K562 (cell line): ENCODE data around the gene CNKSR1. TPM values are rescaled to one million over a fixed set of nuclear protein-coding genes. Genes with fewer than 3 reads are reported as not detected.
A peak's percentile ranks its signal among the peaks of the same experiment; 100 is the strongest.

Experiments
- ARID3B ChIP-seq: fragments of 250-450 bp; sonication (Bioruptor Pico); IDR thresholded peaks from 2 replicates; pipeline ENCODE4 v1.4.0; 2020; ENCODE audit warnings: borderline replicate concordance
- CBFB ChIP-seq: sonication (generic); formaldehyde crosslinking; IDR thresholded peaks from 2 replicates; pipeline ENCODE4 v1.4.0; 2020; ENCODE audit warnings: mild to moderate bottlenecking, missing genetic modification reagents
- FOSL1 ChIP-seq: fragments of 200-800 bp; sonication (Bioruptor generic); conservative IDR thresholded peaks from 2 replicates; pipeline ENCODE4 v1.6.1; 2016; ENCODE audit warnings: missing genetic modification characterization, missing compliant biosample characterization
- HNRNPL ChIP-seq: fragments of 200-400 bp; formaldehyde crosslinking; IDR thresholded peaks from 2 replicates; pipeline ENCODE4 v1.6.1; 2017; ENCODE audit warnings: low read depth, mild to moderate bottlenecking, low read length
- KLF6 ChIP-seq: fragments of 250-450 bp; sonication (Bioruptor Pico); IDR thresholded peaks from 2 replicates; pipeline ENCODE4 v1.4.0; 2020; ENCODE audit warnings: mild to moderate bottlenecking, moderate library complexity, borderline replicate concordance
- MAX ChIP-seq: sonication (generic); formaldehyde crosslinking; IDR thresholded peaks from 2 replicates; pipeline ENCODE4 v1.9.0; 2022; ENCODE audit warnings: mild to moderate bottlenecking, missing genetic modification reagents
- MNT ChIP-seq, 2 experiments: fragments of 450-650 bp; conservative IDR thresholded peaks; 2 replicates each; pipeline ENCODE4 v1.6.1; 2017; ENCODE audit warnings: mild to moderate bottlenecking in 2 of 2, moderate library complexity in 2 of 2
- NR2C2 ChIP-seq, 2 experiments: fragments of 200-800 bp in 1 of 2; sonication (Bioruptor generic) in 1 of 2; sonication (generic) in 1 of 2; formaldehyde crosslinking in 1 of 2; IDR thresholded peaks; 2 replicates each; pipeline versions ENCODE4 v1.6.1 to v1.8.0; 2016 to 2022; ENCODE audit warnings: mild to moderate bottlenecking in 1 of 2, missing compliant biosample characterization in 1 of 2, missing genetic modification characterization in 1 of 2, missing genetic modification reagents in 1 of 2
- RBM14 ChIP-seq: fragments of 200-400 bp; formaldehyde crosslinking; IDR thresholded peaks from 2 replicates; pipeline ENCODE4 v1.6.1; 2018; ENCODE audit warnings: low read depth, mild to moderate bottlenecking, low read length, moderate library complexity, borderline replicate concordance; ENCODE audit not compliant: insufficient read depth
- RFX1 ChIP-seq: fragments of 450-650 bp; IDR thresholded peaks from 2 replicates; pipeline ENCODE4 v1.6.1; 2016; ENCODE audit warnings: mild to moderate bottlenecking, moderate library complexity
- SAFB2 ChIP-seq: fragments of 200-400 bp; formaldehyde crosslinking; IDR thresholded peaks from 2 replicates; pipeline ENCODE4 v1.6.1; 2018; ENCODE audit warnings: borderline replicate concordance, low read length, low read depth, moderate library complexity; ENCODE audit not compliant: severe bottlenecking
- SIN3A ChIP-seq, 2 experiments: fragments of 150-350 bp in 1 of 2; IDR thresholded peaks; 2 replicates each; pipeline ENCODE4 v1.6.1; 2011 to 2016; ENCODE audit warnings: borderline replicate concordance in 2 of 2, low read depth in 2 of 2, low read length in 2 of 2, mild to moderate bottlenecking in 2 of 2, moderate library complexity in 2 of 2; ENCODE audit not compliant: control insufficient read depth in 1 of 2
- YY1 ChIP-seq, 3 experiments: IDR thresholded peaks; 2 replicates each; pipeline ENCODE4 v1.6.1; 2011; ENCODE audit warnings: low read length in 2 of 3, mild to moderate bottlenecking in 2 of 3, moderate library complexity in 2 of 3, borderline replicate concordance in 1 of 3, control low read depth in 1 of 3, low read depth in 1 of 3; ENCODE audit not compliant: insufficient read depth in 3 of 3, insufficient replicate concordance in 2 of 3, control insufficient read depth in 1 of 3, insufficient read length in 1 of 3; ENCODE audit errors: extremely low read depth in 1 of 3
- ZNF277 ChIP-seq: fragments of 250-450 bp; sonication (Bioruptor Pico); IDR thresholded peaks from 2 replicates; pipeline ENCODE4 v1.8.0; 2022; ENCODE audit warnings: inconsistent platforms, mild to moderate bottlenecking, moderate library complexity, borderline replicate concordance
- ZNF639 ChIP-seq, 2 experiments: fragments of 200-800 bp in 1 of 2; sonication (Bioruptor generic) in 1 of 2; sonication (generic) in 1 of 2; formaldehyde crosslinking in 1 of 2; IDR thresholded peaks in 1 of 2; conservative IDR thresholded peaks in 1 of 2; 2 replicates each; pipeline versions ENCODE4 v1.5.0 to v1.6.1; 2016 to 2020; ENCODE audit warnings: missing compliant biosample characterization in 1 of 2, missing genetic modification characterization in 1 of 2, missing genetic modification reagents in 1 of 2
- polyA plus RNA-seq, 8 experiments: library from polyadenylated mRNA; depleted of rRNA in 4 of 8; stranded (reverse) in 5 of 8; unstranded in 3 of 8; fragments of >200 nt; fragmentation: Nextera tagmentation in 2 of 8; fragmentation: Illumina TruSeq in 1 of 8; extraction: Ambion mirVana in 2 of 8; extraction: Trizol in 1 of 8; gene quantifications; 2 replicates each; pipeline versions ENCODE4 v1.2.1 to v1.2.3, GENCODE V29; 2011 to 2014; ENCODE audit warnings: inconsistent platforms in 1 of 8, missing spikeins in 1 of 8
- total RNA-seq, 7 experiments: library from RNA; depleted of rRNA in 6 of 7; stranded (reverse); fragments of >200 nt in 6 of 7; fragmentation: Illumina TruSeq in 2 of 7; extraction: Trizol in 2 of 7; gene quantifications; 2 replicates each; pipeline versions ENCODE4 v1.2.1 to v1.2.3, GENCODE V29; 2011 to 2021; ENCODE audit warnings: low replicate concordance in 1 of 7

The CNKSR1 gene
- total and polyA plus RNA-seq, 9 of the 15 experiments (the other 6 are each of a cell fraction or from before 2014, with no cell fraction given) = 0.03 to 2.8 (median 1.1) TPM

GRCh38 chr1:26233903-26234643, 56.8 kb downstream of the CNKSR1 start, which contains the start of gene CEP85 (continued):
- TF ChIP-seq ARID3B (CRISPR knock-in tag) (0 out of 2 replicates have a peak, but pooled peaks have one; percentile 62), ZNF277 (CRISPR knock-in tag) (no peak), MAX (CRISPR knock-in tag) (peak; percentile 86), RFX1 (no peak), HNRNPL (no peak), KLF6 (CRISPR knock-in tag) (peak; percentile 85; the same call in 1 of the 2 replicates), CBFB (peak; percentile 69; the same call in 1 of the 2 replicates), YY1 (IDR thresholded peaks at IDR 0.05; ENCODE audit: borderline replicate concordance in 1 of 3, control insufficient read depth in 1 of 3, extremely low read depth in 1 of 3, insufficient read depth in 3 of 3, insufficient read length in 1 of 3, insufficient replicate concordance in 2 of 3, low read depth in 1 of 3, low read length in 2 of 3) (peak in 2 of 3 experiments; percentile 5 to 72), SAFB2 (no peak), ZNF639 (CRISPR knock-in tag; conservative IDR thresholded peaks at IDR 0.05 in 1 of 2, IDR thresholded peaks at IDR 0.05 in 1 of 2) (0 out of 4 replicates have a peak, but pooled peaks of 1 of the 2 experiments have one; percentile 71), SIN3A (IDR thresholded peaks at IDR 0.05; ENCODE audit: borderline replicate concordance in 2 of 2, control insufficient read depth in 1 of 2, low read depth in 2 of 2, low read length in 2 of 2) (peak in 1 of 2 experiments; percentile 55; a peak in 1 of 4 replicates), FOSL1 (tag) (no peak; the same call in none of the 2 replicates), MNT (conservative IDR thresholded peaks at IDR 0.05) (peak; percentile 80 to 95), RBM14 (no peak), NR2C2 (CRISPR knock-in tag; IDR thresholded peaks at IDR 0.05) (peak; percentile 22), NR2C2 (tag; IDR thresholded peaks at IDR 0.05) (peak; percentile 56; the same call in 1 of the 2 replicates)
